BLaER1 (cell line): ENCODE results near the gene NAPSA.
"Not testable (repeated sequence)": the region's sequence is repeated elsewhere in the genome, so short reads cannot be mapped to it uniquely, and the experiment has no call there.

Experiments used
- H3K27ac ChIP-seq: shearing (Covaris generic); formaldehyde crosslinking; 2 replicates; pipeline ENCODE4 v1.8.1; 2022
- H3K27me3 ChIP-seq: shearing (Covaris generic); formaldehyde crosslinking; 2 replicates; pipeline ENCODE4 v1.8.1; 2022
- H3K36me3 ChIP-seq: shearing (Covaris generic); formaldehyde crosslinking; 2 replicates; pipeline ENCODE4 v1.8.1; 2022
- H3K4me1 ChIP-seq: shearing (Covaris generic); formaldehyde crosslinking; 2 replicates; pipeline ENCODE4 v1.8.1; 2022
- H3K4me2 ChIP-seq: shearing (Covaris generic); formaldehyde crosslinking; 2 replicates; pipeline ENCODE4 v1.8.1; 2022
- H3K4me3 ChIP-seq: shearing (Covaris generic); formaldehyde crosslinking; 2 replicates; pipeline ENCODE4 v1.8.1; 2022
- H3K9ac ChIP-seq: shearing (Covaris generic); formaldehyde crosslinking; 2 replicates; pipeline ENCODE4 v1.8.1; 2022
- H3K9me3 ChIP-seq: shearing (Covaris generic); formaldehyde crosslinking; 2 replicates; pipeline ENCODE4 v1.8.1; 2022
- H4K20me1 ChIP-seq: shearing (Covaris generic); formaldehyde crosslinking; 2 replicates; pipeline ENCODE4 v1.8.1; 2022
- Cebpa-rat ChIP-seq: shearing (Covaris generic); IDR thresholded peaks from 2 replicates; pipeline ENCODE4 v1.8.1; 2022

Gene NAPSA

GRCh38 chr19:50401605-50402450 lies 36.4 kb upstream of the NAPSA start:
- H3K9ac ChIP-seq = no peak overlapping the region
- H3K9me3 ChIP-seq = no peaks in the 10 kb centered on the region
- no peaks in the 10 kb centered on the region for H3K27me3 ChIP-seq
- no peaks in the 10 kb centered on the region for H3K4me1 ChIP-seq
- H3K4me2 ChIP-seq = no peak overlapping the region
- peaks cover 36% of the 10 kb centered on the region for H4K20me1 ChIP-seq
- no peak overlapping the region for H3K27ac ChIP-seq
- H3K36me3 ChIP-seq = peaks cover 92% of the 10 kb centered on the region
- TF ChIP-seq Cebpa-rat = no peak
- H3K4me3 ChIP-seq = no peak overlapping the region

GRCh38 chr19:50399368-50399745 lies 33.9 kb upstream of the NAPSA start:
- 0 out of 2 replicates have a peak overlapping the region, but pooled peaks have one; percentile 22 for H3K27ac ChIP-seq
- TF ChIP-seq Cebpa-rat = no peak
- H3K27me3 ChIP-seq = no peaks in the 10 kb centered on the region
- no peak overlapping the region for H3K4me2 ChIP-seq
- H4K20me1 ChIP-seq = peaks cover 29% of the 10 kb centered on the region
- H3K4me3 ChIP-seq = no peak overlapping the region
- H3K36me3 ChIP-seq = peaks cover 84% of the 10 kb centered on the region
- H3K9me3 ChIP-seq = no peaks in the 10 kb centered on the region
- no peaks in the 10 kb centered on the region for H3K4me1 ChIP-seq
- H3K9ac ChIP-seq = no peak overlapping the region

- no peaks in the 10 kb centered on the region for H3K9me3 ChIP-seq
- no peak overlapping the region for H3K9ac ChIP-seq
- no peaks in the 10 kb centered on the region for H3K4me1 ChIP-seq
- H3K4me3 ChIP-seq = no peak overlapping the region
- H3K4me2 ChIP-seq = no peak overlapping the region
- H4K20me1 ChIP-seq = peaks cover 33% of the 10 kb centered on the region
- peaks cover 84% of the 10 kb centered on the region for H3K36me3 ChIP-seq
- H3K27me3 ChIP-seq = no peaks in the 10 kb centered on the region
- H3K27ac ChIP-seq = no peak overlapping the region
- no peak for TF ChIP-seq Cebpa-rat
These were observed 33.4 kb upstream of the NAPSA start for GRCh38 chr19:50398675-50399367.

GRCh38 chr19:50394017-50394416 lies 28.6 kb upstream of the NAPSA start:
- TF ChIP-seq Cebpa-rat = no peak
- H3K4me3 ChIP-seq = no peak overlapping the region
- H4K20me1 ChIP-seq = peaks cover 42% of the 10 kb centered on the region
- no peaks in the 10 kb centered on the region for H3K4me1 ChIP-seq
- H3K4me2 ChIP-seq = no peak overlapping the region
- H3K9me3 ChIP-seq = peaks cover 35% of the 10 kb centered on the region
- H3K9ac ChIP-seq = no peak overlapping the region
- H3K27ac ChIP-seq = no peak overlapping the region
- peaks cover 84% of the 10 kb centered on the region for H3K36me3 ChIP-seq
- no peaks in the 10 kb centered on the region for H3K27me3 ChIP-seq

GRCh38 chr19:50393589-50393988 lies 28.1 kb upstream of the NAPSA start:
- Histone ChIP-seq H3K27me3 (no peaks in the 10 kb centered on the region), H3K27ac (no peak overlapping the region), H3K9ac (no peak overlapping the region), H3K9me3 (peaks cover 35% of the 10 kb centered on the region), H3K4me1 (no peaks in the 10 kb centered on the region), H4K20me1 (peaks cover 42% of the 10 kb centered on the region), H3K4me3 (no peak overlapping the region), H3K4me2 (no peak overlapping the region), H3K36me3 (peaks cover 84% of the 10 kb centered on the region)
- TF ChIP-seq Cebpa-rat = no peak

GRCh38 chr19:50392759-50393158 lies 27.3 kb upstream of the NAPSA start:
- H3K36me3 ChIP-seq = peaks cover 84% of the 10 kb centered on the region
- H3K9me3 ChIP-seq = peaks cover 35% of the 10 kb centered on the region
- no peak overlapping the region for H3K4me2 ChIP-seq
- TF ChIP-seq Cebpa-rat = no peak
- no peaks in the 10 kb centered on the region for H3K27me3 ChIP-seq
- H3K4me1 ChIP-seq = no peaks in the 10 kb centered on the region
- H3K4me3 ChIP-seq = no peak overlapping the region
- no peak overlapping the region for H3K9ac ChIP-seq
- no peak overlapping the region for H3K27ac ChIP-seq
- peaks cover 44% of the 10 kb centered on the region for H4K20me1 ChIP-seq

GRCh38 chr19:50390952-50391351 lies 25.5 kb upstream of the NAPSA start:
- Histone ChIP-seq H4K20me1 (peaks cover 58% of the 10 kb centered on the region), H3K9me3 (peaks cover 35% of the 10 kb centered on the region), H3K36me3 (peaks cover 91% of the 10 kb centered on the region), H3K4me1 (peaks cover 14% of the 10 kb centered on the region)
- H3K27ac ChIP-seq, H3K27me3 ChIP-seq, H3K4me2 ChIP-seq, H3K4me3 ChIP-seq, H3K9ac ChIP-seq: not testable (repeated sequence)

GRCh38 chr19:50390295-50390694 lies 24.9 kb upstream of the NAPSA start:
- H3K27me3 ChIP-seq, H3K27ac ChIP-seq, H3K4me3 ChIP-seq, H3K4me2 ChIP-seq, H3K9ac ChIP-seq: not testable (repeated sequence)
- Histone ChIP-seq H3K4me1 (peaks cover 20% of the 10 kb centered on the region), H4K20me1 (peaks cover 64% of the 10 kb centered on the region), H3K9me3 (peaks cover 35% of the 10 kb centered on the region), H3K36me3 (peaks cover 91% of the 10 kb centered on the region)

GRCh38 chr19:50387868-50388245 lies 22.4 kb upstream of the NAPSA start:
- Histone ChIP-seq H4K20me1 (peaks cover 55% of the 10 kb centered on the region), H3K9me3 (peaks cover 35% of the 10 kb centered on the region), H3K36me3 (peaks cover 74% of the 10 kb centered on the region), H3K27me3 (no peaks in the 10 kb centered on the region), H3K9ac (peak overlapping the region; percentile 8; the same call in 1 of the 2 replicates), H3K4me3 (no peak overlapping the region), H3K27ac (no peak overlapping the region), H3K4me2 (no peak overlapping the region), H3K4me1 (peaks cover 34% of the 10 kb centered on the region)
- TF ChIP-seq Cebpa-rat = no peak

- Histone ChIP-seq H4K20me1 (peaks cover 49% of the 10 kb centered on the region), H3K27ac (no peak overlapping the region), H3K9ac (peak overlapping the region; percentile 8; the same call in 1 of the 2 replicates), H3K27me3 (no peaks in the 10 kb centered on the region), H3K4me1 (peaks cover 34% of the 10 kb centered on the region), H3K4me3 (no peak overlapping the region), H3K36me3 (peaks cover 74% of the 10 kb centered on the region), H3K9me3 (peaks cover 30% of the 10 kb centered on the region), H3K4me2 (no peak overlapping the region)
- TF ChIP-seq Cebpa-rat = no peak
These were observed 21.9 kb upstream of the NAPSA start for GRCh38 chr19:50387176-50387867.
